ENCODE results near the gene CPNE5.

GRCh38 chr6:36794713-36795065 is 44.6 kb downstream of the CPNE5 start:
- TF ChIP-seq EZH2 (optimal IDR thresholded peaks at IDR 0.05; ENCODE audit: low read depth, low read length): no peak
- TF ChIP-seq, protein P1, sequence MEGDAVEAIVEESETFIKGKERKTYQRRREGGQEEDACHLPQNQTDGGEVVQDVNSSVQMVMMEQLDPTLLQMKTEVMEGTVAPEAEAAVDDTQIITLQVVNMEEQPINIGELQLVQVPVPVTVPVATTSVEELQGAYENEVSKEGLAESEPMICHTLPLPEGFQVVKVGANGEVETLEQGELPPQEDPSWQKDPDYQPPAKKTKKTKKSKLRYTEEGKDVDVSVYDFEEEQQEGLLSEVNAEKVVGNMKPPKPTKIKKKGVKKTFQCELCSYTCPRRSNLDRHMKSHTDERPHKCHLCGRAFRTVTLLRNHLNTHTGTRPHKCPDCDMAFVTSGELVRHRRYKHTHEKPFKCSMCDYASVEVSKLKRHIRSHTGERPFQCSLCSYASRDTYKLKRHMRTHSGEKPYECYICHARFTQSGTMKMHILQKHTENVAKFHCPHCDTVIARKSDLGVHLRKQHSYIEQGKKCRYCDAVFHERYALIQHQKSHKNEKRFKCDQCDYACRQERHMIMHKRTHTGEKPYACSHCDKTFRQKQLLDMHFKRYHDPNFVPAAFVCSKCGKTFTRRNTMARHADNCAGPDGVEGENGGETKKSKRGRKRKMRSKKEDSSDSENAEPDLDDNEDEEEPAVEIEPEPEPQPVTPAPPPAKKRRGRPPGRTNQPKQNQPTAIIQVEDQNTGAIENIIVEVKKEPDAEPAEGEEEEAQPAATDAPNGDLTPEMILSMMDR (IDR thresholded peaks at IDR 0.05; ENCODE audit: low read length): no peak

All from MM.1S (cell line).